Peyer's patch (tissue), 4 donors: ENCODE measurements around the gene PCNX1. TPM values are rescaled to one million over a fixed set of nuclear protein-coding genes. Genes with fewer than 3 reads are reported as not detected.
A peak's percentile ranks its signal among the peaks of the same experiment; 100 is the strongest.

Experiments used
- DNase-seq, 3 donors: peaks; one replicate each; pipeline ENCODE4 v3.0.0-alpha.2; 2017 to 2019
- H3K27ac ChIP-seq, 4 donors: fragments of 200-600 bp; sonication (generic); one replicate each; pipeline ENCODE4 v1.5.1; 2016 to 2019
- H3K27me3 ChIP-seq, 2 donors: fragments of 200-600 bp; sonication (generic); one replicate each; pipeline ENCODE4 v1.5.1; 2019
- H3K36me3 ChIP-seq, 3 donors: fragments of 200-600 bp; sonication (generic); one replicate each; pipeline ENCODE4 v1.5.1; 2016 to 2019
- H3K4me1 ChIP-seq, 4 donors: fragments of 200-600 bp; sonication (generic); one replicate each; pipeline ENCODE4 v1.5.1; 2016 to 2019
- H3K4me3 ChIP-seq, 4 donors: fragments of 200-600 bp; sonication (generic); 1 replicate in 3 of 4; 2 replicates in 1 of 4; pipeline ENCODE4 v1.5.1; 2016 to 2019; ENCODE audit warnings: mild to moderate bottlenecking in 1 of 4
- H3K9me3 ChIP-seq, 4 donors: fragments of 200-600 bp; sonication (generic); one replicate each; pipeline ENCODE4 v1.5.1; 2016 to 2019; ENCODE audit warnings: mild to moderate bottlenecking in 1 of 4
- POLR2A ChIP-seq, 2 donors: fragments of 450-650 bp; IDR thresholded peaks; one replicate each; pipeline ENCODE4 v1.5.1; 2017; ENCODE audit warnings: antibody characterized with exemption in 2 of 2, mild to moderate bottlenecking in 2 of 2, moderate library complexity in 2 of 2
- total RNA-seq, 4 donors: library from RNA; depleted of rRNA; stranded (reverse); fragments of >200 nt; gene quantifications; one replicate each; pipeline ENCODE4 v1.1.0, GENCODE V29; 2016
- TF ChIP-seq, protein P1 (sequence below), 6 experiments: fragments of 450-650 bp in 4 of 6; fragments of 200-600 bp in 2 of 6; sonication (generic) in 1 of 6; IDR thresholded peaks; one replicate each; pipeline ENCODE4 v1.5.1; 2017 to 2019; ENCODE audit warnings: antibody characterized with exemption in 6 of 6, mild to moderate bottlenecking in 3 of 6, moderate library complexity in 1 of 6

Gene PCNX1
- total RNA-seq, 4 donors from 2014 or later: 62.7 to 136 (median 90.5) TPM

DNA sequence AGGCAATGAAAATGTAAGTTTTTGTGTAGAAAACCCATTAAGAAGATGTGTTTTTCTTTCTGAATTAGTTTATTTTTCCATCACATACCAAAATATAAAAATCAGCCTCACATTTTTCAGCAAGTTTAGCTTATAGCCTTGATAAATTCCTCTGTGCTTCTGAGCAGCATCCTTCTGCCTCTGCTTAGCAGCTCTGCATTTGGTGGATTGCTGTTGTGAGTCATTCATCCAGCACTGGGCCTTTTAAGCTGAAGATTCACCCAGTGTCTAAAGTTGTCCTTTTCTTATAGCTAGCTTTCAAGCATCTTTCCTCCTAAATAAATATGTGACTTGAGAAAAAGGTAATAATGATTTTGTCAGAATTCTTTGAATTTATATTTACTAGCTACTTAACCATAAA is 206.1 kb downstream of the PCNX1 start:
- DNase-seq: no peak
- no peak overlapping the region for H3K4me3 ChIP-seq
- no peaks in the 10 kb centered on the region for H3K27me3 ChIP-seq
- H3K36me3 ChIP-seq: peaks cover 0 to 36% (median 0%) of the 10 kb centered on the region in 3 donors
- no peak overlapping the region for H3K27ac ChIP-seq
- TF ChIP-seq, protein P1, sequence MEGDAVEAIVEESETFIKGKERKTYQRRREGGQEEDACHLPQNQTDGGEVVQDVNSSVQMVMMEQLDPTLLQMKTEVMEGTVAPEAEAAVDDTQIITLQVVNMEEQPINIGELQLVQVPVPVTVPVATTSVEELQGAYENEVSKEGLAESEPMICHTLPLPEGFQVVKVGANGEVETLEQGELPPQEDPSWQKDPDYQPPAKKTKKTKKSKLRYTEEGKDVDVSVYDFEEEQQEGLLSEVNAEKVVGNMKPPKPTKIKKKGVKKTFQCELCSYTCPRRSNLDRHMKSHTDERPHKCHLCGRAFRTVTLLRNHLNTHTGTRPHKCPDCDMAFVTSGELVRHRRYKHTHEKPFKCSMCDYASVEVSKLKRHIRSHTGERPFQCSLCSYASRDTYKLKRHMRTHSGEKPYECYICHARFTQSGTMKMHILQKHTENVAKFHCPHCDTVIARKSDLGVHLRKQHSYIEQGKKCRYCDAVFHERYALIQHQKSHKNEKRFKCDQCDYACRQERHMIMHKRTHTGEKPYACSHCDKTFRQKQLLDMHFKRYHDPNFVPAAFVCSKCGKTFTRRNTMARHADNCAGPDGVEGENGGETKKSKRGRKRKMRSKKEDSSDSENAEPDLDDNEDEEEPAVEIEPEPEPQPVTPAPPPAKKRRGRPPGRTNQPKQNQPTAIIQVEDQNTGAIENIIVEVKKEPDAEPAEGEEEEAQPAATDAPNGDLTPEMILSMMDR (IDR thresholded peaks at IDR 0.05): no peak
- TF ChIP-seq POLR2A (IDR thresholded peaks at IDR 0.05): no peak
- peaks cover 0 to 26% (median 2%) of the 10 kb centered on the region in 4 donors for H3K4me1 ChIP-seq
- H3K9me3 ChIP-seq: no peaks in the 10 kb centered on the region

DNA sequence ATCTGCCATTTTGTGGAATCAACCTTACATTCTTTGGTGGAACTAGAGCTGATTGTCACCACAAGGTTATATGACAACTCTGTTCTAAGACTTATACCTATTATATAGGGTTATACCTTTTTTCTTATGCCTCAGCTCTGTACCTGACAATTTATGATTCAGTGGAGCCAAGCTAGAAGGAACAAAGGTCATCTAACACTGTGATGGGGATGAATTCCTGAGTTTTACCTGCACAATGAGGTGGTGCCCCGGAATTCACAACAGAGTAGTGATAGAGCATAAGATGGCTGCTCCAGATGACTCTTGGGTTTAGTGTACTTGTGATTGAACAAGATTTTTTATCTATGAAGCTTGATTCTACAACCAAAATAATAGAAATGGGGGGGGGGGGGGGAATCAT is 207.3 kb downstream of the PCNX1 start:
- H3K27me3 ChIP-seq: no peaks in the 10 kb centered on the region
- H3K9me3 ChIP-seq: no peaks in the 10 kb centered on the region
- peaks cover 0 to 34% (median 4%) of the 10 kb centered on the region in 4 donors for H3K4me1 ChIP-seq
- no peak overlapping the region for H3K27ac ChIP-seq
- no peak overlapping the region for H3K4me3 ChIP-seq
- no peak for TF ChIP-seq POLR2A (IDR thresholded peaks at IDR 0.05)
- TF ChIP-seq, protein P1 (IDR thresholded peaks at IDR 0.05): no peak
- peaks cover 0 to 24% (median 0%) of the 10 kb centered on the region in 3 donors for H3K36me3 ChIP-seq
- DNase-seq: no peak

DNA sequence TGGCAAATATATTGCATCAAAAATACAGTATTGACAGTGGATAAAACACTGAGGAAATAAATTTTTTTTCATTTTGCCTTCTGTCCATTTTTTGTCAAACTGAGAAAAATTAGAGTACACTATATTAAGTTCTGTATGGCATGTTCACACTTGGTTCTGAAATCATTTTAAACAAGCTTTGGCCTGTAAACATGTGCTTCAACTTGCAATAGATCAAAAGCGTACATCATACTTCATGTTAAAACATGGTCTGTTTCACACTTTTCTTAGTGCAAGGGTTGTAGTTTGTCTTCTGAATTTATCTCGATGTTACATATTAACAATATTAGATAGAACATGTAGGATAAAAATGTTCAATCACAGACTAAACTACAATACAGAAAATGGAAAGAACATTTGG is 208.0 kb downstream of the PCNX1 start:
- H3K27ac ChIP-seq: peak overlapping the region in 1 of 4 donors; percentile 34
- H3K27me3 ChIP-seq: no peaks in the 10 kb centered on the region
- H3K36me3 ChIP-seq: peaks cover 0 to 16% (median 0%) of the 10 kb centered on the region in 3 donors
- H3K4me1 ChIP-seq: peaks cover 0 to 34% (median 4%) of the 10 kb centered on the region in 4 donors
- TF ChIP-seq, protein P1 (IDR thresholded peaks at IDR 0.05): no peak
- H3K9me3 ChIP-seq: no peaks in the 10 kb centered on the region
- no peak for DNase-seq
- H3K4me3 ChIP-seq: no peak overlapping the region

DNA sequence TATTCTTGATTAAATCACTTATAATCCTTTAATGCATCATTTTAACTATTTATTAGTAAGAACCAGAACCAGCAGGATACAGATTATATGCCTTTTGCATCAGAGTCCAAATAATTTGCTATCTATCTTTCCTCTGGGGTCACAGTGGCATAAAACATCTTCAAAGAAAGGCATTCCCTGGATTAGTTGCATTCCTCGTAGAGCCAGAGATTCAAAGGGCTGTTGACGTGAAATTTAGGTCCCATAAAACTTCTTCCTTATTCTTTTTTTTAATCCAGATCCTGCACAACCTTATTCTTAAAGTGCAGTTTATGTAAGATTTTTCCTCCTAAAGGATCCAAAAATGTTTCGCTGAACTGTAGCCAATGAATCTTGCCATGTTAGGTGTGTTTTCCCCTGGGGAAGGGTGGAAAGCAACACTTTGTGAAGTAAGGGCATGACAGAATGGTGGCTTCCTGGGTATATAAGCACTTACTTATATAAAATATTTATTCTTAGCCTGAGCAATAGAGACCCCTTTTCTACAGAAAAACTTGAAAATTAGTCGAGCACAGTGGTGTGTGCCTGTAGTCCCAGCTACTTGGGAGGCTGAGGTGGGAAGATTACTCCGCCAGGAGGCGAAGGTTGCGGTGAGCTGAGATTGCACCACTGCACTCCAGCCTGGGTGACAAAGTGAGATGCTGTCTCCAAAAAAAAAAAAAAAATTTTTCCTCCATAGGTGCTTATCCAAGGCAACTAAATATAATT is 208.7 kb downstream of the PCNX1 start:
- H3K27me3 ChIP-seq: no peaks in the 10 kb centered on the region
- H3K4me3 ChIP-seq: no peak overlapping the region
- H3K36me3 ChIP-seq: peaks cover 0 to 9% (median 0%) of the 10 kb centered on the region in 3 donors
- TF ChIP-seq, protein P1 (IDR thresholded peaks at IDR 0.05): peak in 2 of 6 experiments; percentile 16 to 24
- no peak for TF ChIP-seq POLR2A (IDR thresholded peaks at IDR 0.05)
- no peak for DNase-seq
- H3K27ac ChIP-seq: peak overlapping the region in 1 of 4 donors; percentile 34
- H3K4me1 ChIP-seq: peaks cover 0 to 35% (median 4%) of the 10 kb centered on the region in 4 donors
- no peaks in the 10 kb centered on the region for H3K9me3 ChIP-seq

DNA sequence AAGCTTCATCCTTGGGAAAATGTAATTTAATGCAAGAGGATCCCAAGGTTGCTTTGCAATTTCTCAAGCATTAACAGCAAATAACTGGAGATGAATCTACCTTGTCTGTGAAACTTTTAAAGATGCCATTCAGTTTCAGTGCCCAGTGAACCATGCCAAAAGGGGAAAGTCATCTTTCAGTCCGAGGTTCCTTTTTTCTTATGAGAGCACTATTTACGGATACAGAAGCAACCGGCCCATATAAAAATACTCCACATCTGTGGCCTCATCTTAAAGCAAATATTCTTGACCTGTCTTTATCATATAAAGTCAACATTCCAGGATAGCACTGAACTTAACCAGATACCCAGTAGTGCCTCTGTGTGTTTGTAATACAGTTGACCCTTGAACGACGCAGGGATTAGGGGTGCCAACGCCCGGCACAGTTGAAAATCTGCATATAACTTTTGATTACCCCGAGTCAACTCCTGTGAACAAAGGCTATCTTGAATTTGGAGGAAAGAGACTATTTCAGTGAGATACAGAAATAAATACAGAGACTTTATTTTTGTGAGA is 209.4 kb downstream of the PCNX1 start:
- H3K36me3 ChIP-seq: peaks cover 0 to 4% (median 0%) of the 10 kb centered on the region in 3 donors
- TF ChIP-seq, protein P1 (IDR thresholded peaks at IDR 0.05): no peak
- TF ChIP-seq POLR2A (IDR thresholded peaks at IDR 0.05): no peak
- peaks cover 0 to 41% (median 4%) of the 10 kb centered on the region in 4 donors for H3K4me1 ChIP-seq
- peak in 1 of 3 donors; percentile 54 for DNase-seq
- no peaks in the 10 kb centered on the region for H3K9me3 ChIP-seq
- H3K4me3 ChIP-seq: no peak overlapping the region
- peak overlapping the region in 2 of 4 donors; percentile 33 to 51 for H3K27ac ChIP-seq
- H3K27me3 ChIP-seq: no peaks in the 10 kb centered on the region
